GM10248 (cell line): ENCODE data around the gene FAM240A.

Experiments
- CTCF ChIA-PET: fragments of 300-600 bp; sonication (Branson Sonifier 250); formaldehyde crosslinking; extraction: SDS; loops from one replicate; lab custom pipeline; 2021; ENCODE audit warnings: antibody characterized with exemption; lab: Yijun Ruan, JAX
- POLR2A ChIA-PET: fragments of 350-650 bp; sonication (Branson Sonifier 250); formaldehyde crosslinking; extraction: SDS; loops from one replicate; lab custom pipeline; 2020; ENCODE audit warnings: antibody characterized with exemption; lab: Yijun Ruan, JAX
- DNase-seq: peaks from one replicate; pipeline ENCODE4 v3.0.0; 2012; ENCODE audit errors: extremely low spot score
- CTCF ChIP-seq: IDR thresholded peaks from 2 replicates; pipeline ENCODE4 v1.5.1; 2012; ENCODE audit warnings: mild to moderate bottlenecking, low read depth; ENCODE audit errors: extremely low read depth, missing control alignments, control extremely low read depth

FAM240A gene

GRCh38 chr3:46648096-46648495, 35.8 kb downstream of the FAM240A start:
- CTCF ChIA-PET, result no interaction called here
- POLR2A ChIA-PET, result no interaction called here
- no peak for TF ChIP-seq CTCF
- no peak for DNase-seq

- POLR2A ChIA-PET, result no interaction called here
- CTCF ChIA-PET, result no interaction called here
- no peak for DNase-seq
- no peak for TF ChIP-seq CTCF
Observed at GRCh38 chr3:46649436-46649835, 37.1 kb downstream of the FAM240A start.

GRCh38 chr3:46651084-46651483, 38.8 kb downstream of the FAM240A start:
- no peak for DNase-seq
- POLR2A ChIA-PET, result no interaction called here
- CTCF ChIA-PET, result interaction anchor here (0.8 kb wide), 1 partner anchor 21 kb away, joined by 5 read pairs; no protein-coding TSS in a partner anchor
- no peak for TF ChIP-seq CTCF

- CTCF ChIA-PET, result no interaction called here
- DNase-seq, result no peak
- POLR2A ChIA-PET, result no interaction called here
- TF ChIP-seq CTCF, result no peak
Observed at GRCh38 chr3:46655271-46655670, 42.9 kb downstream of the FAM240A start.

- DNase-seq, result no peak
- no peak for TF ChIP-seq CTCF
- POLR2A ChIA-PET, result no interaction called here
- CTCF ChIA-PET, result no interaction called here
Observed at GRCh38 chr3:46656778-46657556, 44.6 kb downstream of the FAM240A start.

- CTCF ChIA-PET, result no interaction called here
- no peak for DNase-seq
- POLR2A ChIA-PET, result no interaction called here
- TF ChIP-seq CTCF, result no peak
Observed at GRCh38 chr3:46659285-46659684, 47.0 kb downstream of the FAM240A start.
